Measurements from ENCODE around the gene CHDH. TPM values are rescaled to one million over a fixed set of nuclear protein-coding genes. Genes with fewer than 3 reads are reported as not detected.

CHDH gene
- total RNA-seq, 2 experiments from 2014 or later: 0.05 to 0.21 TPM

GRCh38 chr3:53801319-53801718 is 44.9 kb downstream of the CHDH start:
- CTCF ChIA-PET: no interaction called here
- ATAC-seq: no peak

GRCh38 chr3:53800041-53800906 is 45.9 kb downstream of the CHDH start:
- H3K27me3 Mint-ChIP-seq (ENCODE audit: low read depth): peaks cover 12% of the 10 kb centered on the region
- ChIA-PET CTCF (no interaction called here), POLR2A (no interaction called here)
- no peaks in the 10 kb centered on the region for H3K9me3 Mint-ChIP-seq (ENCODE audit: insufficient read depth)
- H3K27ac Mint-ChIP-seq: no peak overlapping the region
- ATAC-seq: no peak
- no peaks in the 10 kb centered on the region for H3K36me3 Mint-ChIP-seq (ENCODE audit: low read depth)
- no peak for DNase-seq
- H3K4me1 Mint-ChIP-seq (ENCODE audit: low read depth): no peaks in the 10 kb centered on the region
- H3K4me3 Mint-ChIP-seq: no peak overlapping the region

More at GRCh38 chr3:53801319-53801718, 44.9 kb downstream of the CHDH start:
- POLR2A ChIA-PET: no interaction called here
- Mint-ChIP-seq H3K36me3 (ENCODE audit: low read depth) (no peaks in the 10 kb centered on the region), H3K27me3 (ENCODE audit: low read depth) (peaks cover 11% of the 10 kb centered on the region), H3K27ac (no peak overlapping the region), H3K4me1 (ENCODE audit: low read depth) (no peaks in the 10 kb centered on the region), H3K4me3 (no peak overlapping the region), H3K9me3 (ENCODE audit: insufficient read depth) (no peaks in the 10 kb centered on the region)
- no peak for DNase-seq

GRCh38 chr3:53799338-53799865 is 46.8 kb downstream of the CHDH start:
- no peaks in the 10 kb centered on the region for H3K4me1 Mint-ChIP-seq (ENCODE audit: low read depth)
- ChIA-PET POLR2A (no interaction called here), CTCF (no interaction called here)
- H3K27me3 Mint-ChIP-seq (ENCODE audit: low read depth): peaks cover 12% of the 10 kb centered on the region
- no peaks in the 10 kb centered on the region for H3K9me3 Mint-ChIP-seq (ENCODE audit: insufficient read depth)
- no peaks in the 10 kb centered on the region for H3K36me3 Mint-ChIP-seq (ENCODE audit: low read depth)
- no peak overlapping the region for H3K27ac Mint-ChIP-seq
- ATAC-seq (no peak), DNase-seq (no peak)
- H3K4me3 Mint-ChIP-seq: no peak overlapping the region

DNA sequence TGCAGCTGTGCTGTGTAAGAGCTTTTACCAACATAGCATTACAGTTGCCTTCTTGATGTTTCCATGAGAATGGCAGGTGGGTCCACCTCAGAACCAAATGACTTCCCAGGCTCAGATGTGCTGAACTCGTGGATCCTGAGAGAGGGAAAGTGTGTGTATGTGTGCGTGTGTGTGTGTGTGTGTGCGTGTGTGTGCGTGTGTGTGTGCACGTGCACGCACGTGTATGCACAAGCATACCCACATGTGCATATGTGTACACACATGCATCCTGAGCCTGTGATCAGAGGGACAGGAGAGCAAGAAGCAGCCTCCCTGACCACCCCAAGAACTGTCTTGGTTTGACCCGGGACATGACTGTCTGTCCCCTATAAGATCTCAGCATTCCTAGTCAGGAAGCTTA is 48.1 kb downstream of the CHDH start:
- no peak overlapping the region for H3K4me3 Mint-ChIP-seq
- H3K9me3 Mint-ChIP-seq (ENCODE audit: insufficient read depth): no peaks in the 10 kb centered on the region
- ChIA-PET CTCF (no interaction called here), POLR2A (interaction anchor here (0.6 kb wide), 1 partner anchor 341 kb away, joined by 4 read pairs; no protein-coding TSS in a partner anchor)
- ATAC-seq: no peak
- DNase-seq: no peak
- H3K27ac Mint-ChIP-seq: no peak overlapping the region
- H3K27me3 Mint-ChIP-seq (ENCODE audit: low read depth): peaks cover 12% of the 10 kb centered on the region
- H3K36me3 Mint-ChIP-seq (ENCODE audit: low read depth): no peaks in the 10 kb centered on the region
- H3K4me1 Mint-ChIP-seq (ENCODE audit: low read depth): no peaks in the 10 kb centered on the region

GRCh38 chr3:53795789-53796560 is 50.2 kb downstream of the CHDH start:
- no peak for DNase-seq
- ChIA-PET POLR2A (no interaction called here), CTCF (no interaction called here)
- ATAC-seq: no peak
- Mint-ChIP-seq H3K4me3 (no peak overlapping the region), H3K27me3 (ENCODE audit: low read depth) (peaks cover 12% of the 10 kb centered on the region), H3K27ac (no peak overlapping the region), H3K36me3 (ENCODE audit: low read depth) (no peaks in the 10 kb centered on the region), H3K9me3 (ENCODE audit: insufficient read depth) (no peaks in the 10 kb centered on the region), H3K4me1 (ENCODE audit: low read depth) (no peaks in the 10 kb centered on the region)

DNA sequence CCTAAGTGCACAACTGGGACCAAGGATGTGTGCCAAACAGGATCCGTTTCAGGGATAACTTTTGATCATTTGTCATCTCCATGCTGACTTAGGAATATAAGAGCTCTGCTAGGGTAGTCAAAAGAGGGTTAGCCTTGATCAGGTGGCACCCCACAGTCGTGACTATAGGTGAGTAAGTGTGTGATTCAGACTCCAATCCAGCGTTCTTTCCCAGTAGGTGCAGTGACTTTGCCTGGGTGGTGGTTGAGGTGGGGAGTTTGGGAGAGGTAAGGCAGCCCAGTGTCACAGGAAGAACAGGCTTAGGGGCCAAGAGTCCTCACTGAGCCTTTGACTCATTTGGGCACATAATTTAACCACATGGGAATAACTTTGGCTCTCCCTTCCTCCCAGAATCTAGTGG is 51.0 kb downstream of the CHDH start:
- H3K4me1 Mint-ChIP-seq (ENCODE audit: low read depth): no peaks in the 10 kb centered on the region
- no peaks in the 10 kb centered on the region for H3K36me3 Mint-ChIP-seq (ENCODE audit: low read depth)
- no peaks in the 10 kb centered on the region for H3K9me3 Mint-ChIP-seq (ENCODE audit: insufficient read depth)
- ATAC-seq: no peak
- H3K27ac Mint-ChIP-seq: no peak overlapping the region
- H3K27me3 Mint-ChIP-seq (ENCODE audit: low read depth): peaks cover 12% of the 10 kb centered on the region
- no peak for DNase-seq
- ChIA-PET CTCF (no interaction called here), POLR2A (no interaction called here)
- no peak overlapping the region for H3K4me3 Mint-ChIP-seq

DNA sequence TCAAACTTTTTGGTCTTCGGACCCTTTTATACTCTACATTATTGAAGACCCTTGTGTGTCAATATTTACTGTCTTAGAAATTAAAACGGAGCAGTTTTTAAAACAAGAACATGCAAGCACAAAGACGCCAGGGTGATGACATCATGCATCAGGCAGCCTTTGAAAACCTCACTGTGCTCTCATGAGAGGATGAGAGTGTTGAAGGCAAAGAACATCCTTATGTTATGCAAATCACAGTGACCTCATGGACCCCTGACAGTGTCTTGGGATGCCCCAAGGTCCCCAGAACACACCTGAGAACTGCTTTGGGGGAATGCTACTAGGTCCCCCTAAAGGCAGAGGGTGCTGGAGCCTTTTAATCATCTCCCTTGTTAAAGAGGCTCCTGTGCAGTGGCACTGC is 51.6 kb downstream of the CHDH start:
- no peak overlapping the region for H3K27ac Mint-ChIP-seq
- no peak overlapping the region for H3K4me3 Mint-ChIP-seq
- DNase-seq (no peak), ATAC-seq (no peak)
- POLR2A ChIA-PET: no interaction called here
- no peaks in the 10 kb centered on the region for H3K9me3 Mint-ChIP-seq (ENCODE audit: insufficient read depth)
- CTCF ChIA-PET: no interaction called here
- no peaks in the 10 kb centered on the region for H3K36me3 Mint-ChIP-seq (ENCODE audit: low read depth)
- no peaks in the 10 kb centered on the region for H3K4me1 Mint-ChIP-seq (ENCODE audit: low read depth)
- H3K27me3 Mint-ChIP-seq (ENCODE audit: low read depth): peaks cover 12% of the 10 kb centered on the region

DNA sequence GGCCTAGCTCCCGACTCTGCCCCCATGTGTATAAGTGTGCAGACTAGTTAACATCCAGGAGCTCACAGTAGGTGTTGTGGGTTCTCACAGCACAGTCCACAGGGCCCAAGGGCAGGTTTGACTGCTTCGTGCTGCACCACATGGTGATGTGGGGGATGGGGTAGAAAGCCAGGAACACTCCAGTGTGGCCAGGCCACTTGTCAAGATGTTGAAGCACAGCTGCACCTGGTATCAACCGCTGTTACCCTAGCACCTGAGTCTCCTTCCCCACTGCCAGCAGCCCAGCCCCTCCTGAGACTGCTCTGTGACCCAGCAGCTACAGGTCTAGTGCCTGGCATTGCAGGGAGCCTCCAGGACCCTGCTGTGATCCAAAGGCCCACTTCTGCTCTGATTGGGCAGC is 53.4 kb downstream of the CHDH start:
- Mint-ChIP-seq H3K9me3 (ENCODE audit: insufficient read depth) (no peaks in the 10 kb centered on the region), H3K4me1 (ENCODE audit: low read depth) (no peaks in the 10 kb centered on the region), H3K36me3 (ENCODE audit: low read depth) (no peaks in the 10 kb centered on the region), H3K27ac (no peak overlapping the region), H3K4me3 (no peak overlapping the region), H3K27me3 (ENCODE audit: low read depth) (peaks cover 12% of the 10 kb centered on the region)
- CTCF ChIA-PET: no interaction called here
- DNase-seq: no peak
- POLR2A ChIA-PET: no interaction called here
- no peak for ATAC-seq

- no peak for DNase-seq
- H3K27me3 Mint-ChIP-seq (ENCODE audit: low read depth): peaks cover 7% of the 10 kb centered on the region
- H3K4me3 Mint-ChIP-seq: no peak overlapping the region
- H3K4me1 Mint-ChIP-seq (ENCODE audit: low read depth): no peaks in the 10 kb centered on the region
- H3K27ac Mint-ChIP-seq: no peak overlapping the region
- ChIA-PET POLR2A (no interaction called here), CTCF (no interaction called here)
- no peak for ATAC-seq
- H3K9me3 Mint-ChIP-seq (ENCODE audit: insufficient read depth): no peaks in the 10 kb centered on the region
- H3K36me3 Mint-ChIP-seq (ENCODE audit: low read depth): no peaks in the 10 kb centered on the region
Measured at GRCh38 chr3:53791317-53791716, 54.9 kb downstream of the CHDH start.

DNA sequence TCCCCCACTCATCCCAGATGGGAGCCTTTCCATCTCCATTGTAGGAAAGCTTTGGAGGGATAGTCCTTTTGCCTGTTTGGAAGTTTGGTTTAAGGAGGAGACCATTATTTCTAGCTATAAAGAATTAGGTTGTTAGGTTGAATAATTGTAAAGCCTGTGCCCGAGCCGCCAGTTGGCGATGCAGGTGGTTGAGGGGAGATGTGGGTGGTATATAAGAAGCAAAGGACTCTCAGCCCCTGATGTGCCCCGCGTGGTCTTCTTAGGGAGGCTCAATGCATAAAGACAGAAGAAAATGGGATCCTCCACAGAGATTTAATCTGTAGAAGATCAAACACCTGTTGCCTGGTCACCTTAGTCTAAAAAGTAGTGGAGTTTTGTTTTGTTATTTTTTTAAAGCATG is 55.7 kb downstream of the CHDH start:
- no peak overlapping the region for H3K4me3 Mint-ChIP-seq

DNA sequence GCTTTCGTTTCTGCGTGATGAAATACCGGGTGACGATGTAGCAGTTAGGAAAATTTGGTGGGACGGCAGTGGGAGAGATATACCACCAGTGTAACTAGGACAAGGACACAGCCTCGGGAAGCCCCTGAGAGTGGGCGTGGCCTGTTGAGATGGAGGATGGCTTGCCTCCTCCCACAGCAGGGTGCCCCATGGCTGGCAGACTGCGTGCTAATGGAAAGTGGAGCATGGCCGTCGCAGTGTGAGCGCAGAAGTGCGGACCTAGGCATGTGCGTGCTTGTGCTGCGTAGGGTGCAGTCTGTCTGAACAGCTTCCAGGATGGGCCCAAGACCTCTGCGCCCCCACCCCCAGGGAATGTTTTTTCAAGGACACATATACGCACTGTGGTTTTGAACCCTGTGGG is 56.8 kb downstream of the CHDH start:
- H3K27me3 Mint-ChIP-seq (ENCODE audit: low read depth): peaks cover 6% of the 10 kb centered on the region
- no peak overlapping the region for H3K4me3 Mint-ChIP-seq
- ChIA-PET POLR2A (no interaction called here), CTCF (no interaction called here)
- ATAC-seq (no peak), DNase-seq (no peak)
- no peaks in the 10 kb centered on the region for H3K4me1 Mint-ChIP-seq (ENCODE audit: low read depth)
- no peak overlapping the region for H3K27ac Mint-ChIP-seq
- no peaks in the 10 kb centered on the region for H3K9me3 Mint-ChIP-seq (ENCODE audit: insufficient read depth)
- H3K36me3 Mint-ChIP-seq (ENCODE audit: low read depth): no peaks in the 10 kb centered on the region

More for the DNA sequence above, 55.7 kb downstream of the CHDH start:
- ATAC-seq (no peak), DNase-seq (no peak)
- H3K36me3 Mint-ChIP-seq (ENCODE audit: low read depth): no peaks in the 10 kb centered on the region
- no peak overlapping the region for H3K27ac Mint-ChIP-seq
- H3K27me3 Mint-ChIP-seq (ENCODE audit: low read depth): peaks cover 6% of the 10 kb centered on the region
- CTCF ChIA-PET: no interaction called here
- POLR2A ChIA-PET: no interaction called here
- H3K9me3 Mint-ChIP-seq (ENCODE audit: insufficient read depth): no peaks in the 10 kb centered on the region
- no peaks in the 10 kb centered on the region for H3K4me1 Mint-ChIP-seq (ENCODE audit: low read depth)

GRCh38 chr3:53788038-53788437 is 58.2 kb downstream of the CHDH start:
- ChIA-PET CTCF (no interaction called here), POLR2A (no interaction called here)
- H3K9me3 Mint-ChIP-seq (ENCODE audit: insufficient read depth): no peaks in the 10 kb centered on the region
- H3K27ac Mint-ChIP-seq: no peak overlapping the region
- DNase-seq (no peak), ATAC-seq (no peak)
- H3K27me3 Mint-ChIP-seq (ENCODE audit: low read depth): peaks cover 6% of the 10 kb centered on the region
- no peaks in the 10 kb centered on the region for H3K36me3 Mint-ChIP-seq (ENCODE audit: low read depth)
- H3K4me1 Mint-ChIP-seq (ENCODE audit: low read depth): no peaks in the 10 kb centered on the region
- no peak overlapping the region for H3K4me3 Mint-ChIP-seq

All from activated CD8-positive, alpha-beta T cell treated with anti-CD3 and anti-CD28 coated beads, Interleukin-2, amount 10 ng/mL, durations not matched to agents 7 days and 5 days (primary cell).